GM12801 (cell line): Measurements from ENCODE around the gene CLSTN2.

ENCODE experiments used
- CTCF ChIP-seq: IDR thresholded peaks from one replicate; pipeline ENCODE4 v1.5.1; 2011; ENCODE audit warnings: control low read depth; ENCODE audit not compliant: insufficient read length; ENCODE audit errors: extremely low read depth

Gene CLSTN2

GRCh38 chr3:139945386-139945785 lies 10.4 kb downstream of the CLSTN2 start:
- TF ChIP-seq CTCF = no peak

GRCh38 chr3:139945942-139946341 lies 11.0 kb downstream of the CLSTN2 start:
- no peak for TF ChIP-seq CTCF

- TF ChIP-seq CTCF = no peak
These were observed 13.5 kb downstream of the CLSTN2 start for GRCh38 chr3:139948467-139948866.

GRCh38 chr3:139948898-139949297 lies 13.9 kb downstream of the CLSTN2 start:
- TF ChIP-seq CTCF = no peak

GRCh38 chr3:139953131-139953910 lies 18.3 kb downstream of the CLSTN2 start:
- no peak for TF ChIP-seq CTCF

- TF ChIP-seq CTCF = no peak
These were observed 19.3 kb downstream of the CLSTN2 start for GRCh38 chr3:139954146-139954860.

- no peak for TF ChIP-seq CTCF
These were observed 22.9 kb downstream of the CLSTN2 start for GRCh38 chr3:139957844-139958243.
